ENCODE data around the gene APOL5.

- TF ChIP-seq SUZ12 (IDR thresholded peaks at IDR 0.05; ENCODE audit: extremely low read depth, insufficient read depth, insufficient read length): no peak
- TF ChIP-seq ZNF274 (IDR thresholded peaks at IDR 0.05; ENCODE audit: low read depth, low read length): no peak
- no peak for TF ChIP-seq YY1 (IDR thresholded peaks at IDR 0.05; ENCODE audit: insufficient read depth, insufficient read length)
Measured at GRCh38 chr22:35703861-35704584, 13.6 kb upstream of the APOL5 start.

Measured in NT2/D1 (cell line).